ENCODE data around the gene JAG2.

DNA sequence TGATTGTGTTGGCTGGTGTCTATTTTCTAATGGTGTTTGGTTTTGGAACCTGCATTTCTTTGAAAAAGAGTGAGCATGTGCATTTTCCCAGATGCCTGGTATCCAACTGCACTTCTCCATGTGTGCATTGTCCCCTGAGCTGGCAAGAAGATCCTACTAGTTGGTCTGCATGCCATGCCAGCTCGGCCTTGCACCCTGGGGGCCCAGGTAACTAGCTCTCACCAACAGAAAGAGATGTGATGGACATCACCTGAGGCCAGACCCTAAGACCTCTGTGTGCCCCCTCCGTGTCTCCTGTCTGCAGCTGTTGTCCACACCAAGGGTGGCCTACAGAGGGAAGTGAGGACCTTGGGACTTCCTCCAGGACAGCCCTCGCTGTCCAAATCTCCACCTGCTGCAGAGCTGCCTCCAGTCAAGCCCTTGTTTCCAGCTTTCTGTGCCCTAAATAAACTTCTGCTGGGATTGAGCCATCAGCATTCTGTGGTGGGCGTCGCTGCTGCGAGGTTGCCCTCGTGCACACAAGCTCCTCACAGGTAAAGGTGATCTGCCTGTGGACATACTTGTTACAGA, 73.3 kb downstream of the JAG2 start:
- TF ChIP-seq, protein P1, sequence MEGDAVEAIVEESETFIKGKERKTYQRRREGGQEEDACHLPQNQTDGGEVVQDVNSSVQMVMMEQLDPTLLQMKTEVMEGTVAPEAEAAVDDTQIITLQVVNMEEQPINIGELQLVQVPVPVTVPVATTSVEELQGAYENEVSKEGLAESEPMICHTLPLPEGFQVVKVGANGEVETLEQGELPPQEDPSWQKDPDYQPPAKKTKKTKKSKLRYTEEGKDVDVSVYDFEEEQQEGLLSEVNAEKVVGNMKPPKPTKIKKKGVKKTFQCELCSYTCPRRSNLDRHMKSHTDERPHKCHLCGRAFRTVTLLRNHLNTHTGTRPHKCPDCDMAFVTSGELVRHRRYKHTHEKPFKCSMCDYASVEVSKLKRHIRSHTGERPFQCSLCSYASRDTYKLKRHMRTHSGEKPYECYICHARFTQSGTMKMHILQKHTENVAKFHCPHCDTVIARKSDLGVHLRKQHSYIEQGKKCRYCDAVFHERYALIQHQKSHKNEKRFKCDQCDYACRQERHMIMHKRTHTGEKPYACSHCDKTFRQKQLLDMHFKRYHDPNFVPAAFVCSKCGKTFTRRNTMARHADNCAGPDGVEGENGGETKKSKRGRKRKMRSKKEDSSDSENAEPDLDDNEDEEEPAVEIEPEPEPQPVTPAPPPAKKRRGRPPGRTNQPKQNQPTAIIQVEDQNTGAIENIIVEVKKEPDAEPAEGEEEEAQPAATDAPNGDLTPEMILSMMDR (IDR thresholded peaks at IDR 0.05) = no peak
- TF ChIP-seq POLR2A (IDR thresholded peaks at IDR 0.05; ENCODE audit: low read depth) (no peak), POLR2AphosphoS5 (IDR thresholded peaks at IDR 0.05) (no peak), EP300 (IDR thresholded peaks at IDR 0.05) (no peak)
